Endothelial cell (in vitro differentiated cells): Measurements from ENCODE around the gene ADAMTS8. TPM values are rescaled to one million over a fixed set of nuclear protein-coding genes. Genes with fewer than 3 reads are reported as not detected.

Experiments used
- DNase-seq: peaks from one replicate; pipeline ENCODE4 v3.0.0; 2021; ENCODE audit warnings: low spot score
- H3K27ac Mint-ChIP-seq: one replicate; pipeline ENCODE4 v1.8.0; 2021; ENCODE audit warnings: mixed read lengths, inconsistent platforms; ENCODE audit not compliant: unreplicated experiment
- H3K27me3 Mint-ChIP-seq: one replicate; pipeline ENCODE4 v1.8.0; 2021; ENCODE audit warnings: mild to moderate bottlenecking, moderate library complexity, mixed read lengths, inconsistent platforms; ENCODE audit not compliant: unreplicated experiment
- H3K36me3 Mint-ChIP-seq: one replicate; pipeline ENCODE4 v1.8.0; 2021; ENCODE audit warnings: mild to moderate bottlenecking, low read depth, mixed read lengths, inconsistent platforms; ENCODE audit not compliant: unreplicated experiment
- H3K4me1 Mint-ChIP-seq: one replicate; pipeline ENCODE4 v1.8.0; 2021; ENCODE audit warnings: mild to moderate bottlenecking, mixed read lengths, inconsistent platforms; ENCODE audit not compliant: unreplicated experiment
- H3K4me3 Mint-ChIP-seq: one replicate; pipeline ENCODE4 v1.8.0; 2021; ENCODE audit warnings: mild to moderate bottlenecking, mixed read lengths, inconsistent platforms; ENCODE audit not compliant: unreplicated experiment
- H3K9me3 Mint-ChIP-seq: one replicate; pipeline ENCODE4 v1.8.0; 2021; ENCODE audit warnings: mixed read lengths, inconsistent platforms; ENCODE audit not compliant: unreplicated experiment
- CTCF ChIP-seq: fragments of 200-600 bp; sonication (generic); IDR thresholded peaks from one replicate; pipeline ENCODE4 v1.5.0; 2021; ENCODE audit warnings: antibody characterized with exemption; ENCODE audit not compliant: unreplicated experiment
- total RNA-seq: library from RNA; stranded (reverse); fragmentation: NEBNext Ultra II Directional; extraction: Animal tissue kit (Norgen Biotek cat#: 25700); gene quantifications from one replicate; pipeline ENCODE4 v1.2.1, GENCODE V29; 2021; ENCODE audit not compliant: unreplicated experiment

Gene ADAMTS8
- total RNA-seq, 1 donor from 2014 or later, result 0.31 TPM

GRCh38 chr11:130451231-130452019 lies 23.0 kb upstream of the ADAMTS8 start:
- peaks cover 11% of the 10 kb centered on the region for H3K27me3 Mint-ChIP-seq
- H3K9me3 Mint-ChIP-seq, result no peaks in the 10 kb centered on the region
- H3K4me1 Mint-ChIP-seq, result peaks cover 18% of the 10 kb centered on the region
- no peak for TF ChIP-seq CTCF
- no peak for DNase-seq
- peak overlapping the region; percentile 7 for H3K4me3 Mint-ChIP-seq
- no peak overlapping the region for H3K27ac Mint-ChIP-seq
- H3K36me3 Mint-ChIP-seq, result no peaks in the 10 kb centered on the region

GRCh38 chr11:130449996-130450769 lies 21.8 kb upstream of the ADAMTS8 start:
- peaks cover 11% of the 10 kb centered on the region for H3K27me3 Mint-ChIP-seq
- peaks cover 18% of the 10 kb centered on the region for H3K4me1 Mint-ChIP-seq
- peak overlapping the region; percentile 90 for H3K4me3 Mint-ChIP-seq

GRCh38 chr11:130449310-130449990 lies 21.0 kb upstream of the ADAMTS8 start:
- H3K4me3 Mint-ChIP-seq, result peak overlapping the region; percentile 90
- H3K27ac Mint-ChIP-seq, result no peak overlapping the region
- H3K4me1 Mint-ChIP-seq, result peaks cover 18% of the 10 kb centered on the region
- TF ChIP-seq CTCF, result no peak
- no peaks in the 10 kb centered on the region for H3K36me3 Mint-ChIP-seq
- no peak for DNase-seq
- H3K27me3 Mint-ChIP-seq, result peaks cover 12% of the 10 kb centered on the region
- no peaks in the 10 kb centered on the region for H3K9me3 Mint-ChIP-seq

More at GRCh38 chr11:130449996-130450769, 21.8 kb upstream of the ADAMTS8 start:
- peak; percentile 63 for TF ChIP-seq CTCF
- H3K27ac Mint-ChIP-seq, result peak overlapping the region; percentile 50
- no peaks in the 10 kb centered on the region for H3K9me3 Mint-ChIP-seq
- DNase-seq, result peak; percentile 68
- no peaks in the 10 kb centered on the region for H3K36me3 Mint-ChIP-seq

- Mint-ChIP-seq H3K27ac (no peak within 1 kb of the TSS), H3K4me3 (peak within 1 kb of the TSS; percentile 90), H3K36me3 (no peaks in the 10 kb centered on the region), H3K4me1 (peaks cover 14% of the 10 kb centered on the region), H3K27me3 (peaks cover 12% of the 10 kb centered on the region), H3K9me3 (no peaks in the 10 kb centered on the region)
- TF ChIP-seq CTCF, result no peak
- peak; percentile 75 for DNase-seq
Observed at GRCh38 chr11:130448416-130449309, 20.3 kb upstream of the ADAMTS8 start, which contains the start of gene ADAMTS15. TSS of gene ADAMTS15 (plus strand) at chr11:130448645. CDS start at chr11:130448974, 329 bp downstream.
